ENCODE measurements around the gene SPATA31D1.

The SPATA31D1 gene

GRCh38 chr9:82021198-82021597 is 32.6 kb downstream of the SPATA31D1 start:
- DNase-seq: no peak

- DNase-seq: no peak
Observed at GRCh38 chr9:82022121-82022520, 33.5 kb downstream of the SPATA31D1 start.

- no peak for DNase-seq
Observed at GRCh38 chr9:82024908-82025307, 36.3 kb downstream of the SPATA31D1 start.

GRCh38 chr9:82031538-82032280 is 43.1 kb downstream of the SPATA31D1 start:
- DNase-seq: peak in 19 of 51 donors; percentile 2 to 67 (median 16)

GRCh38 chr9:82034956-82035731 is 46.6 kb downstream of the SPATA31D1 start:
- DNase-seq: no peak

- DNase-seq: no peak
Observed at GRCh38 chr9:82036086-82036485, 47.5 kb downstream of the SPATA31D1 start.

- no peak for DNase-seq
Observed at GRCh38 chr9:82037126-82037525, 48.6 kb downstream of the SPATA31D1 start.

GRCh38 chr9:82038897-82039296 is 50.3 kb downstream of the SPATA31D1 start:
- DNase-seq: no peak

All from hypothalamus (tissue), 51 donors.